Keratinocyte (primary cell): Measurements from ENCODE around the gene SMIM24. TPM values are rescaled to one million over a fixed set of nuclear protein-coding genes. Genes with fewer than 3 reads are reported as not detected.

Source experiments
- DNase-seq: peaks from one replicate; pipeline ENCODE4 v3.0.0-alpha.2; 2011; ENCODE audit warnings: low read depth, missing footprints, low spot score
- FAIRE-seq: peaks from 2 replicates; lab custom pipeline; 2011; peaks lifted over from hg19 to GRCh38; lab: Jason Lieb, UNC
- H2AFZ ChIP-seq: 2 replicates; pipeline ENCODE4 v1.6.0; 2012; ENCODE audit warnings: low read length, control low read depth, inconsistent platforms; ENCODE audit not compliant: control insufficient read depth
- H3K27ac ChIP-seq: 2 replicates; pipeline ENCODE4 v1.5.1; 2011; ENCODE audit warnings: low read length; ENCODE audit not compliant: control insufficient read depth, insufficient read depth
- H3K27me3 ChIP-seq: 3 replicates; pipeline ENCODE4 v1.6.0; 2011; ENCODE audit warnings: low read length; ENCODE audit not compliant: control insufficient read depth, insufficient read depth; ENCODE audit errors: extremely low read depth
- H3K36me3 ChIP-seq, 2 experiments: 2 replicates in 1 of 2; 3 replicates in 1 of 2; pipeline ENCODE4 v1.5.1; 2011; ENCODE audit warnings: low read length in 2 of 2, mild to moderate bottlenecking in 1 of 2; ENCODE audit not compliant: control insufficient read depth in 2 of 2, insufficient read depth in 2 of 2; ENCODE audit errors: extremely low read depth in 1 of 2
- H3K4me1 ChIP-seq: 3 replicates; pipeline ENCODE4 v1.5.1; 2011; ENCODE audit warnings: low read length; ENCODE audit not compliant: control insufficient read depth, insufficient read depth; ENCODE audit errors: extremely low read depth
- H3K4me2 ChIP-seq: 3 replicates; pipeline ENCODE4 v1.6.0; 2011; ENCODE audit warnings: low read depth, low read length; ENCODE audit not compliant: control insufficient read depth, insufficient read depth; ENCODE audit errors: extremely low read depth
- H3K4me3 ChIP-seq, 3 experiments: fragments of 200-600 bp in 1 of 3; sonication (generic) in 1 of 3; 2 replicates in 2 of 3; 3 replicates in 1 of 3; pipeline ENCODE4 v1.5.1; 2011 to 2016; ENCODE audit warnings: low read length in 3 of 3, mild to moderate bottlenecking in 3 of 3, control low read depth in 2 of 3, inconsistent platforms in 1 of 3, low read depth in 1 of 3, mixed read lengths in 1 of 3, mixed run types in 1 of 3, moderate library complexity in 1 of 3; ENCODE audit not compliant: control insufficient read depth in 2 of 3, insufficient read depth in 2 of 3; ENCODE audit errors: extremely low read depth in 1 of 3
- H3K79me2 ChIP-seq: 2 replicates; pipeline ENCODE4 v1.6.0; 2012; ENCODE audit warnings: low read length; ENCODE audit not compliant: control insufficient read depth, insufficient read depth
- H3K9ac ChIP-seq: 3 replicates; pipeline ENCODE4 v1.6.0; 2011; ENCODE audit warnings: low read length; ENCODE audit not compliant: control insufficient read depth, insufficient read depth; ENCODE audit errors: extremely low read depth
- H3K9me1 ChIP-seq: 3 replicates; pipeline ENCODE4 v1.6.0; 2011; ENCODE audit warnings: low read length; ENCODE audit not compliant: control insufficient read depth, insufficient read depth; ENCODE audit errors: extremely low read depth
- H3K9me3 ChIP-seq: 2 replicates; pipeline ENCODE4 v1.5.1; 2012; ENCODE audit warnings: low read depth, low read length; ENCODE audit not compliant: control insufficient read depth
- H4K20me1 ChIP-seq: 3 replicates; pipeline ENCODE4 v1.6.0; 2011; ENCODE audit warnings: low read length; ENCODE audit not compliant: control insufficient read depth, insufficient read depth; ENCODE audit errors: extremely low read depth
- CTCF ChIP-seq, 3 experiments: IDR thresholded peaks in 1 of 3; conservative IDR thresholded peaks in 1 of 3; optimal IDR thresholded peaks in 1 of 3; 2 replicates in 2 of 3; 3 replicates in 1 of 3; pipeline versions ENCODE3 to v1.5.1; 2011; ENCODE audit warnings: low read length in 3 of 3, mild to moderate bottlenecking in 3 of 3, moderate library complexity in 2 of 3, control low read depth in 1 of 3, inconsistent platforms in 1 of 3; ENCODE audit not compliant: insufficient read depth in 2 of 3; ENCODE audit errors: extremely low read depth in 1 of 3
- EZH2 ChIP-seq: IDR thresholded peaks from one replicate; pipeline ENCODE4 v1.6.1; 2012; ENCODE audit warnings: inconsistent platforms, mild to moderate bottlenecking, low read length, moderate library complexity
- dilution Hi-C: fragments of 300-500 bp; cut with MboI; formaldehyde crosslinking; loops from one replicate; pipeline ENCODE4 v1.7.0; 2020; ENCODE audit warnings: low sequenced_read_pairs; ENCODE audit not compliant: extremely low pct_ligation_motif_present
- polyA plus RNA-seq, 5 experiments: library from polyadenylated mRNA; depleted of rRNA in 3 of 5; stranded (reverse) in 3 of 5; stranded (forward) in 1 of 5; unstranded in 1 of 5; fragments of >200 nt; gene quantifications; 1 replicate in 1 of 5; 2 replicates in 3 of 5; 3 replicates in 1 of 5; pipeline versions ENCODE4 v1.2.1 to v1.2.3, GENCODE V29; 2011 to 2012; ENCODE audit warnings: missing spikeins in 2 of 5, low read depth in 1 of 5, low replicate concordance in 1 of 5

Gene SMIM24
- polyA plus RNA-seq, 1 donor (not counting 4 experiments of a cell fraction or from before 2014, with no cell fraction given) = not detected

GRCh38 chr19:3514930-3515329, 34.6 kb upstream of the SMIM24 start:
- H4K20me1 ChIP-seq = peaks cover 53% of the 10 kb centered on the region
- no peak overlapping the region for H3K4me3 ChIP-seq
- H3K9me3 ChIP-seq = no peaks in the 10 kb centered on the region
- H3K27me3 ChIP-seq = no peaks in the 10 kb centered on the region
- no peak for FAIRE-seq
- peaks cover 93% of the 10 kb centered on the region for H3K79me2 ChIP-seq
- no peak overlapping the region for H3K4me2 ChIP-seq
- peaks cover 1% of the 10 kb centered on the region for H3K4me1 ChIP-seq
- peaks cover 20 to 26% of the 10 kb centered on the region in 2 experiments for H3K36me3 ChIP-seq
- no peak overlapping the region for H3K27ac ChIP-seq
- dilution Hi-C loops = no loop called here
- no peak overlapping the region for H2AFZ ChIP-seq
- peaks cover 5% of the 10 kb centered on the region for H3K9me1 ChIP-seq
- DNase-seq = no peak
- TF ChIP-seq EZH2 (no peak), CTCF (optimal IDR thresholded peaks at IDR 0.05 in 1 of 3, IDR thresholded peaks at IDR 0.05 in 1 of 3, conservative IDR thresholded peaks at IDR 0.05 in 1 of 3; ENCODE audit: extremely low read depth in 1 of 3, insufficient read depth in 2 of 3, low read length in 3 of 3) (no peak)
- H3K9ac ChIP-seq = no peak overlapping the region

GRCh38 chr19:3513229-3514140, 33.2 kb upstream of the SMIM24 start:
- H3K4me1 ChIP-seq = peaks cover 15% of the 10 kb centered on the region
- H3K27ac ChIP-seq = no peak overlapping the region
- no peaks in the 10 kb centered on the region for H3K27me3 ChIP-seq
- H3K36me3 ChIP-seq = peaks cover 20 to 22% of the 10 kb centered on the region in 2 experiments
- DNase-seq (no peak), FAIRE-seq (no peak)
- dilution Hi-C loops = no loop called here
- TF ChIP-seq EZH2 (no peak), CTCF (optimal IDR thresholded peaks at IDR 0.05 in 1 of 3, IDR thresholded peaks at IDR 0.05 in 1 of 3, conservative IDR thresholded peaks at IDR 0.05 in 1 of 3; ENCODE audit: extremely low read depth in 1 of 3, insufficient read depth in 2 of 3, low read length in 3 of 3) (no peak)
- H2AFZ ChIP-seq = no peak overlapping the region
- H3K9me1 ChIP-seq = peaks cover 11% of the 10 kb centered on the region
- no peak overlapping the region for H3K4me3 ChIP-seq
- H3K9me3 ChIP-seq = no peaks in the 10 kb centered on the region
- H3K9ac ChIP-seq = no peak overlapping the region
- peaks cover 92% of the 10 kb centered on the region for H3K79me2 ChIP-seq
- no peak overlapping the region for H3K4me2 ChIP-seq
- H4K20me1 ChIP-seq = peaks cover 44% of the 10 kb centered on the region
